ENCODE data around the gene SPATA33.

Gene SPATA33

DNA sequence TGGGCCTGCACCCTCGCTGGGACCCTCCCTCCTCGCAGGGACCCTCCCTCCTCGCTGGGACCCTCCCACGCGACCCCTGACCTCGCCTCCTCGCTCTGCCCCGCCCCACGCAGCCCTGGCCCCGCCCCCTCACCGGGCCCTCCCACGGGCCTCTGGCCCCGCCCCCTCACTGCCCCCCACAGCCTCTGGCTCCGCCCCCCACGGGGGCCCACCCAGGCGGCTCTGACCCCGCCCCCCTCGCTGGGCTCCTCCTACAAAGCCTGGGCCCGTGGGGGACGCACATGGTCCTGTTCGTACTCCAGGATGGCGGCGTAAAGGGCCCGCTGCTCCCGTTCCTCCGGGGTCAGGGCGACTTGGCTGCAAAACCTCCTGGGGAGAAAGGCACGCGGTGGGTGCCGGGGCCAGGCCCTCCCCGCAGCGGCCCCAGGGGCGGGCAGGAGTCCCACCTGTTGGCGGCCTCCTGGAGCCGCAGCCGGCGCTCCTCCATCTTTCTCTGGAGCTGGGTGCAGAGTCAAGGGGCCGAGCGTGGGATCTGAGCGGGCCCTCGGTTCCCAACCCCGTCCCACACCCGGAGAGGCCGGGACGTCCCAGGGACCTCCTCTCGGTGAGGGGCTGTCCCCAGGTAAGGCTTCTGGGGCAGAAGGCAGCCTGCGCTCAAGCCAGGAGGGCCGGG, 54.1 kb downstream of the SPATA33 start:
- no peak for DNase-seq

DNA sequence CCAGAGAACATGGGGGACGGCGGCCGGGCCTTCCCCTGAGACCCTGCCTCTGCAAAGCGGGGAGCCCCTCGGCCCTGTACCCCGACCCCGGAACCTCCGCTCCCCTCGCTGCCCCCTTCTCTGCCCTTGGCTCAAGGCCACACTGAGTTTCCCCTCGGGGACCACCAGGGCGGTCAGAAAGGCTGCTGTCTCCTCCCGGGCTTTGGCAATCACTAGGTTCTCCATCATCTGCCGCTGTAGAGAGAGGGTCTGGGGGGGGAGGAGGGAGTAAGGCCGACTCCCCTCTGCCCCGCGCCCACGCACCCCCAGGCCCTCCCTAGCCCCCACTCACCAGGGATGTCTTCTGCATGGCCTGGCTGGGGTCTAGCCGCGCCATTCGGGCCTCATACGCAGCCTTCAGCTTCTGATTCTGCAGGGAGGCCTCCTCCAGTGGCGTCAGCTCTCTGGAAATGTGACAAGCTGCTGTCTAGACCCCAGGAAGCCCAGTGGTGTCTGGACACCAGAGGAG, 54.7 kb downstream of the SPATA33 start:
- no peak for DNase-seq

DNA sequence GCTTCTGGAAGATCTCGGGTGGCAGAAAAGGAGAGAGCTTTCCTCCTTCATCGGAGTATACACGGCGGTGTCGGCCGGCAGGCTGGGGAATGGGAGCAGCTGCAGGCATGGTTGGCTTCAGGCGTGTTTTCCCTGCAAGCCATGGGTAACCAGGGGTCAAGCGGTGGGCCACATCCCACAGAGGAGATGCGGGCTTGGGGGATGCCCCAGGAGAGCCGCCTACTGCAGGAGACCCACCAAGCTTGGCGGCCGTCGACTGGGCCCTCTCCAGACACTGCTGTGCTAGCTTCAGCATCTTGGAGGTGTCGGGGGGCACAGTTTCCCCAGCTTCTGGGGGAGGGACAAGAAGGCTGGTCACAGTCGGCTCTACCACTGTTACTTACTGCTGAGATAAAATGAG, 58.9 kb downstream of the SPATA33 start:
- no peak for DNase-seq

DNA sequence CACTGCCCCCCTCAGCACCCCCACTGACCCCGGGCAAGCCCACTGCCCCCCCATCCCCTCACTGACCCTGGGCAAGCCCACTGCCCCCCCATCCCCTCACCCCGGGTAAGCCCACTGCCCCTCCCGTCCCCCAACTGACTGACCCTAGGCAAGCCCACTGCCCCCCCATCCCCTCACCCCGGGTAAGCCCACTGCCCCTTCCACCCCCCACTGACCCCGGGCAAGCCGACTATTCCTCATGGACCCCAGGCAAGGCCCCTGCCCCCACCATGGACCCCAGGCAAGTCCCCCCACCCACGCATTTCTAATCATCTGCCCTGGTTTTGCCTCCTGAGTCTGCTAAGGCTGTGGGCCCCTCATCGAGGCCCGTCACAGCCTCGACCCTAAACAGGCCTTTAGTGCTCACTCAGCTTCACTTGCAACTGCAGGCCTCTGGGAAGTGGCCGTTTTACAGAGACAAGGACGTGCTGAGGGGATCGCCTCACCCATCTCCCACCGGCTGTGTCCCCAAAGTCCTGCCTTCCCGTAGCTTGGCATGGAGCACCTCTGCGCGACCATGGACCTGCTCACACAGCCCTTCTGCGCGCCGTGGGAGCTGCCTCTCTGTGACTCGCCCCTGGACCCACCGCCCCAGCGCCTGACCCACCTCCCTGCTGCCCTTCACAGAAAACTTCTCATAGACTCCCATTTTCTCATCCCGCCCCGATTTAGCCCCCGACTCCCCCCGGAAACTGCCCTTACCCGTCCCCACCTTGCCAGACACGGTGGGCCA, 59.5 kb downstream of the SPATA33 start:
- no peak for DNase-seq

DNA sequence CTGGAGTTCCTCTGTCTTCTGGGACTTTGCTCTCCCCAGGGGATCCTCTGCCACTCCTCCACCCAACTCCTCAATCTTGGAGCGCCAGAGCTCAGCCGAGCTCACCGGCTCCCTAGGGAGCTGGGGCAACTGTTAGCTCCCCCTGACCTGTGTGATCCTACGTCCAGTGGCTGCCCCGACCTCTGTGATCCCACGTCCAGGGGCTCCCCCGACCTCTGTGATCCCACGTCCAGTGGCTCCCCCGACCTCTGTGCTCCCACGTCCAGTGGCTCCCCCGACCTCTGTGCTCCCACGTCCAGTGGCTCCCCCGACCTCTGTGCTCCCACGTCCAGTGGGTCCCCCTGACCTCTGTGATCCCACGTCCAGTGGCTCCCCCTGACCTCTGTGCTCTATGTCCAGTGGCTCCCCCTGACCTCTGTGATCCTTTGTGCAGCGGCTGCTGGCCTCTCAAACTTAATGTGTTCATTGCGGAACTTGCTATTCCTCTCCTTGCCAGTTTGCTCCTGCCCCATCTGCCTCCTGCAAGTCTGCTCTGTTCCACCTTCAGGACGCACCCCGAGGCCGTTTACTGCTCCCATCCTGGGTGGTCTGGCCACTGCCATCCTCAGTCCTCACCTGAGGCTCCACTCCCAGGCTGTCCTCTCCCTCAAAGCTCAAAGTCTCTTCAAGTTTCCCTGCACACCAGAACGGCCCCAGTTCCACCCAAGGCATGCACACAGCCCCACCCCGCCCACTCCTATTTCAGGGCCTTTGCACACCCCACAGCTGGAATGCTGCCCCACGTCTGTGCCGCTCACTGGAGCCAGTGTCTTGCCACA, 60.3 kb downstream of the SPATA33 start:
- no peak for DNase-seq
